GM18498 (cell line): ENCODE data around the gene GSC.

Experiments
- ATAC-seq: cut with Tn5 transposase; IDR thresholded peaks from one replicate; pipeline ENCODE4 v1.9.1; 2021; ENCODE audit warnings: mild to moderate bottlenecking, moderate library complexity; ENCODE audit not compliant: unreplicated experiment

The GSC gene

DNA sequence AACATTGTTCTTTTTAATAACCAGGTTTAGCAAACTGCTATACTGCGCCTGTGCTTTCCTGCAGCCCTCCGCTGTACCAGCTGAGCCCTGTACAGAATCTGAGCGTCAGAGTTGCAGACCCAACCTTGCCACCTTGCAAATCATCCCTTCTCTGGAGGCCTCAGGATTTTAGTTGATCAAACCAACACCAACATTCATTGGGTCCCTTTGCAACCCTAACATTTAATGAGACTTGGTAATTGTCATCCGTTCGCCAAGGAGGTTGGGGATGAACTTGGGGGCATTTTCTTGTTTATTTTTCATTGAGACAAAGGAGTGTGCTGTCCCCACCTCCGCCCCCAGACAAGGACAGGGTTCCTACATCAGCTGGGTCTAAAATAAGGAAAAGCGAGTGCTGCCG, 2.6 kb upstream of the GSC start:
- ATAC-seq: no peak

DNA sequence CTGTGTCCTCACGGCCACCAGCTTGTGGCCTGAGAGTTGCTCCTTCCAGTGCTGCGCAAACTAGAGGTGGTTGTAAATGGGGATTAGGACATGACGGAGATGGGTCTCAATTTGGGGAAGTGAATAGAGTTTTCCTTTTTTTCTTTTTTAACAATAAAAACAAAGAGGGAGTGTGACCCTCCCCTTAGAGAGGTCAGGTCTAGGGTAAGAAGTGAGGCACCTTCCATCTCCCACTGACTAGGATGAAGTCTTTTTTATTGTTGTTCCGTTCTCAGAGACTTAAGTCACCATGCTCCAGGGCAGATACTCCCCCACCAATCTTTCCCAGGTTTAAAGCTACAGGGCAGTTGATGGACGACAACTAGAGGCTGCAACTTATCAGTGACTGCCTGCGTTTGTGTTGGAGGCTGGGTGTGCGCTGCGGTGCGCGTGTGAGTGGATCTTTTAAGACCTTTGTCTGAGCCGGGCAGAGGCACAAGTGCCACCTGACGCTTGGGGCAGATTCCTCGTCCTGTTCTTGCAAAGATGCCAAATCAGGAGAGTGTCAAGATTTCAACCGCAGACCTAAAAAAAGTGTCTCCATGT, 2.1 kb upstream of the GSC start:
- no peak for ATAC-seq

DNA sequence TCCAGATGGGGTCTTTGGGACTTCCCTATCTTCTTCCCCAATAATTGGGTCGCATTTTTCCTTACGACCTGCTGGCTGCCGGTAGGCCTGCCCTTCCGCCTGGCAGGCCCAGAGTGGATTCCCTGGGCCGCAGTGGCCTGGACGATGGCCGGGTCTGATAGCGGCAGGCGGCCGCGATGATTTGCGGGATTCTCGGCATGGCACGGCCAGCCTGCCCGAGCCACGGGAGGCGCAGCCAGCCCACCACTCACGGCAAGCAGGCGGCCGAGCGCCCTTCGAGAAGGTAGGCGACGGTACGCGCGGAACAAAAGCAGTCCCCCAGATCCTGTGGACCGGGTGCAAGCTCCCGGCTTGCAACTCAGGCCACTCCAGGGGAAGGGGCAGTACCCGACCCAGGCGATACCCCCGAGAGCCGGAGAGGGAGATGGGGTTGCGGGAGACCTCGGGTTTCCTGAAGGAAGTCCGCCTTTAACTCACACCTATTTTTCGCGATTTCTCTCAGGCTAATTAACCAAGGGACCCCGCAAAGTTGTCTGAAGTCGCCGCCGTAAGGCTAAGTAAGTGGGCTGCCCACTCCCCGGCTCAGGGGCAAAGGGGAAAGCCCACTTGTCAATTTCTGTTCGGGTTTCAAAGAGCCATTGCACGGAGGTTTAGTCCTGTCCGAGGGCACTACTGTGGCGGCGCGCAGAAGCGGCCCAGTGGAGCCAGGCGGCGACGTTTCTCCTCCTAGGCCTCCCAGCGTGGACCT, 1.4 kb upstream of the GSC start:
- no peak for ATAC-seq

DNA sequence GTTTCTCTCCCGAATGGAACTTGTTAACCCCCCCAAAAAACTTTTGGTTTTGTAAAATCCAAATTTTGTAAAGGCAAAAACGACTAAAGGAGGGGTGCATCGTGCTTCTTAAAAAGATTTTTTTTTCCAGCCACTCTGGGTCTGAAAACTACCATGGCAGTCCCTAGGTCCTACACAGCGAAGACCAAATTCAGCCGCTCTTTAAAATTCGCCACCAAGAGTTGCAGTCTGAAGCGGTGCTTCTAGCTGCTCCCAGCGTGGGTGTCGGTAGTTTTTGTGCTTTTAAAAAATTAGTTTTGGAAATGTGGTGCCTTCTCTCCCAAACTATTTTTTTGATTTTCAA, 873 bp upstream of the GSC start:
- no peak for ATAC-seq

DNA sequence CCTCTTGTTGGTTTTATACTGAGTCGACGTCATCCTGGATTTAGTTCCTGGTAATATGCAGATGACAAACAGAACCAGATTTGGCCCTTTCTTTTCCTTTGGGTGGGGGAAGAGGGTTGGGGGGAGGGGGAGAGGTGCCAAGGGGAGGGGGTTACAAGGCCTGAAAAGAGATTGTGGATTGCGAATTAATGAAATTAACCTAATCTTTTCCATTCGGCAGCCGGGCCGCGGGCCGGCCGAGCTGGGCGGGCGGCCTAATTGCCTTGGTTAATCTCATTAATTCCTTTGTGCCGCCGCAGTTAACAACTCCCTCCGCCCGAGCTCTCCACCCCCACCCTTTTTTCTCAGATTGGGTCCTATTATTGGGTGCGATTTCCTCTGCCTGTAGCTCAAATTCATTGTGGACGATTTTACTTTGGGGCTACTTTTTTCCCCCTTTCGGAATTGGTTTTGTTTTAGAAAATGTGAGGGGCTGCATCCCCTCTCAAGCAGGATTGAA, 387 bp upstream of the GSC start:
- ATAC-seq: no peak

DNA sequence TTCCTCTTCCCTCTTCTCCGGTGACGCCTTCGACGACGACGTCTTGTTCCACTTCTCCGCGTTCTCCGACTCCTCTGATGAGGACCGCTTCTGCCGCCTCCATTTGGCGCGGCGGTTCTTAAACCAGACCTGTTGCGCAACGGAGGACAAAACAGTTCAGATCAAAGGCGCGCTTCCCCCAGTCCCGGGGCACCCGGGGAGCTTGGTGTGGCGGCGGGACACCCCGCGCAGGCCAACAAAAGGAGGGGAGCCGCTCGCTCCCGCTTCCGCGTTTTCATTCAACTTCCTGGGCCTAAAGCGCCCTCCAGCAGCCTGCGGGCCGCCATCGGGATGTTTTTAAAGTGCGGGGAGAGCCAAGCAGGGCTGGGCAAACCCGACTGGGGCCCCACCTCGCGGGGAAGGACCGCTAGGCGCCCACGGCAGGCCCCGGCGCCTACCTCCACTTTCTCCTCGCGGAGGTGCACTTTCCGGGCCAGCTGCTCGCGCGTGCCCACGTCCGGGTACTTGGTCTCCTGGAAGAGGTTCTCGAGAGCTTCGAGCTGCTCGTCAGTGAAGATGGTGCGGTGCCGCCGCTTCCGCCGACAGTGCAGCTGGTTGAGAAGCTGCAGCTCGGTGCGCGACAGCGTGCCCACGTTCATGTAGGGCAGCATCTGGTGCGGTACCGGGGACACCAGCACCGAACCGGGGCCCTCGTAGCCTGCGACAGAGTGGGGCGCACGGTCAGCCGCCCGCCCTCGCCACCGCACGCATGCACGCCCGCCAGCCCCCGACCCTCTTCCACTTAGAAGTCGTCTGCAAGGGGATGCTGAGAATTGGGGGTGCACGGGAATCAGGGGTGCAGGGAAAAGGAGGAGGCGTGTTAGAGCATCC, 1.2 kb downstream of the GSC start:
- ATAC-seq: no peak

DNA sequence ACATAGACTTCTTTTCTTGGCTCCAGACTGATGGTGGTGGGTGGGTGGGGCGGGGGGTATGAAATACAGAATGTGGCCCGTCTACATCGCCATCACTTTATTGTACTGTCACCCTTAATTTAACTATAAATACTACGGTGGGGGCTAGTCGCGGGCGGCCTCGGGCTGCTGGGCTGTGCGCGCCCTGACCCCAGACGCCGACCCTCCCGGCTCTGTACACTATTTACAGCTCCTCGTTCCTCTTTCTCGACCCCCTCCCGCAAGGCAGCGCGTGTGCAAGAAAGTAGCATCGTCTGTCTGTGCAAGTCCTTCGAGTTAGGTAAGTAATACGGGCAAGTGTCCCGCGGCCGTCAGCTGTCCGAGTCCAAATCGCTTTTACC, 1.8 kb downstream of the GSC start:
- ATAC-seq: no peak

DNA sequence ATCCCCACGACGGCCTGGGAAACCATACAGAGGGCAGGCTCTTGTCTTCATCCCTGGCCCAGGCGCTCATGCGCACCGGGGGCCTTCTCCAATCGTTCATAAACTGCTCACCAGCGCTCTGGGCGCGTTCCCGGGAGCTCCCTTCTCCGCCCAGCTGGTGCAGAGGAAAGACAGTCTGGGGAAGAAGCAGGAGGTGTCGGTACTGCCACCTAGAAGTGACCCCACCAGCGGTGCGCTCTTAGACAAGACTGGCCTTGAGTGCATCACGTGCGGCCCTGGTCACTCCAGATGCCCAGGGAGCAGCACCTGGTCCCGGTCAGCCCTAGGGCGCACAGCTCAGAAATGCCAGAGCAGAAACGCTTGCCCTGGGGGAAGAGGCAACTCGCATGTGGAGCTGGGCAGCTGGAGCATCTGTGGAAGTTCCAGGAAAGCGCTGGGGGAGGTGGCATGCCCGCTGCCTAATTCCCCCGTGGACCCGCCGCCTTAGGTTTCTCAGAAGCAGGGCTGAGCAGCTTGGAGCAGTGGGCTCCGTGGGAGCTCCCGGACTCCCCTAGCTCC, 2.5 kb downstream of the GSC start:
- ATAC-seq: no peak

DNA sequence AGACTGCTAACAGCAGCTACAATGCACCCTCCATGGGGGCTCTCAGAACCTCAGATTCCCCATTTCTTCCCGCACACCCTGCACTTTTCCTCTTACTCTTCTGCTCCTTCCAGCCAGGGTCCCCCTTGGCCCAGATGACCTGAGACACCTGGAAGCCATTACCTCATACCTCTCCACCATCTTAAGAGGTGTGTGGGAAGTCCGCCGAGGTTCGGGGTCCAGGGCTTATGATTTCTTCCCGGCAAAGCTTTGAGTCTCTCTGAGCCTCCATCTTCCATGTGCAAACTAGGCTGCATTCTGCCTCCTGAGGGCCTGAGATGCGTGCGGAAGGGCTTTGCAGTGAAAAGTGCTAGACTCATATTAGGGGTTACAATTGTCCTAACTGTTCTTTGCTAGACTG, 5.3 kb downstream of the GSC start:
- no peak for ATAC-seq

DNA sequence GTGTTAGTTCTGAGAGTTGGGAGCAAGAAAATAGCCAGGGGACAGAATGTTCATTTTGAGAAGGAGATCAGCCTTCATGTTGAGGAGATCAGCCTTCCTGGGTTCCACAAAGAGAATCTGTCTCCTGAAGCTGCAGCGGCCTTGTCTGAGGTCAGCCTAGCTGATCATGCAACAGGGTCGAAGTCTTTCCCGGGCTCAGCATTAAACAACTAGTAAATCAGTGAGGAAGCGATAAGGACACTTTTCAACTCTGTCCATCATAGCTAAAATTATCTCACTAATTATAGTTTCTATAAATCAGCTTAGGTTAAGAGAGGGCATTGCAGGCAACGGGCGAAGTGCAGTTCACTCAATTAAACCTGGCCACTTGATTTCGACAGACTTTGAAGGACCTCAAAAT, 7.5 kb downstream of the GSC start:
- no peak for ATAC-seq

DNA sequence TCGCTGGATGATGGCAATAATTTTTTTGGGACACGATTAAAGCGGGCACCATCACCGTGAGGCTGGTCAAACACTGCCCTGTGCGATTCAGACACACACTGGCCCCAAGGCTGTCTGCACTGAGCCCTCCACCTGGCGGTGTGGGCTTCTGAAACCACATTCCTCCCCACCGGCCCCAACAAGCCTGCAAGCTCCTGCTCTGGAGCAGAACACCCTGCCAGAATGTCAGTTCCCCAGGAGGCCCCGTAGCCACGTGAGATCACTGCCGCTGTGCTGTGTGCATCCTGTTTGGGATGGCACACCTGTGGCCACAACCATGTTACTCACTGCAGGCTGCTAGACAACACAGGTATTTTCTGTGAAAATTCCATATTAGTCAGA, 7.9 kb downstream of the GSC start:
- ATAC-seq: no peak

DNA sequence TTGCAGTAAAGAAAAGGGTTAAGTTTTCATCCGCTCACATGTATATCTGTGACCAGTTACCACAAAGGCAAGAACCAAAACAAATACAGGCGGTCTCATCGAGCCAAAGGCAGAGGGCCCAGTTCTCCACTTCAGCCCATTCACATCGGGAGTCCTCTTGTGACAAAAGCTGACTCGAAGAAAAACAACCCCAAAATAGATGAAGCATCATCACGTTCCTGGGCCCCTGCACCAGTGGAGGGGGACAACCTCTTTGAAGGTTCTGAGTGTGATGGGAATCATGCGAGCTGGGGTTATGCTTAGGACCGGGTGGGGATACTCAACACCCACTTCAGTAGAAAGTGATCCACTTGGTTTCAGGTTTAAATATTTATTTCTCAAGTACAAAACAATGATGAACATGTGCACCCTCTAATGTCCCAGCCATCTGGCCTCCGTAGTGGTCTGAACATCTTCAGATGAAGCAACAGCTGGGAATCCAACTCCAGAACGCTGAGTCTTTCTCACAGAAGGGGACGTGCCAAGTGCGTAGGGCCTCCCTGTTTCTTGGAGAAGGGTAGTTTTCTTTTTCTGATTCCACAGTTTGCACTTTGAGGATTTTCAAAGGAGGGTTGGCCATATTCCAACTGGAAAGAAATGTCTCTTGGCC, 8.4 kb downstream of the GSC start:
- no peak for ATAC-seq

DNA sequence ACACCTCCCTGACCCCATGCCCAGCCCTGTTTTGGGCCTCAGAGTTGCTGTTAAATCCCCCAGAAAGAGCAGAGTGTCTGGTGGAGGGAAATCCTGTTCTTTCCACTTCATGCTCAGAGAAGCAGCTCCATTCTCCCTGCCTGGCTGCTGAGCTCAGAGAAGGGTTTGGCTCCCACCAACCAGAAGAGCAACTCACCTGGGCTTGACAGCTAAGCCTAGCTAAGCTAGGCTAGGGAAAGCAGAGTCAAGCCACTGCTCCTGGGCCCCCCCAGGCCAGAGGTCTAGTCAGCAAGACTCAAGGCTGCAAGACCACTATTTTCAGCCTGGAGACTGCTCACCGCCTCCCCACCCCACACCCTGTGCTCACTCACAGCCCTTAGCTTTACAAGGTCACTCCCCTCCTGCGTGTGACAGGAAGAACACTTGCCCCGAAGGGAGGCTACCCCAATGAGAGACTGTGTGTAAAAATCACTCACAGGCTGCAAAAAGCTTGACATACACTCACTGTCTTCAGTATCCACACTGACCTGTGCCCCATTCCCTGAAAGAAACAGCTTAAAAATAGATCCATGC, 13.5 kb downstream of the GSC start:
- ATAC-seq: no peak

DNA sequence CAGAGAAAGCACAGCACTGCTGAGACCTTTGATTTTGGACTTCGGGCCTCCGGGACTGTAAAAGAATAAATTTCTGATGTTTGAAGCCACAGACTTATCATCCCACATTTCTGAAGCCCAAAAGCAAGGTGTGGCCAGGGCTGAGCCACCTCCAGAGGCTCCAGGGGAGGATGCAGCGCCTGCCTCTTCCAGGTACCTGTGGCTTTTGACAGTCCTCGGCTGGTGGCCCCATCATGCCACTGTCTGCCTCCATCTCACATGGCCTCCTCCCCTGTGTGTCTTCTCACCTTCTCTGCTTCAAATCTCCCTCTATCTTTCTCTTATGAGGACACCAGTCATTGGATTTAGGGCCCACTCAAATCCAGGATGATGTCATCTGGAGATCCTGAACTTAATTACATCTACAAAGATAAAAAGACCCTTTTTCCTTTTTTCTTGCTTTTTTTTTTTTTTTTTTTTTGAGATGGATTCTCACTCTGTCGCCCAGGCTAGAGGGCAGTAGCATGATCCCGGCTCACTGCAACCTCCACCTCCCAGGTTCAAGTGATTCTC, 15.4 kb downstream of the GSC start:
- no peak for ATAC-seq

DNA sequence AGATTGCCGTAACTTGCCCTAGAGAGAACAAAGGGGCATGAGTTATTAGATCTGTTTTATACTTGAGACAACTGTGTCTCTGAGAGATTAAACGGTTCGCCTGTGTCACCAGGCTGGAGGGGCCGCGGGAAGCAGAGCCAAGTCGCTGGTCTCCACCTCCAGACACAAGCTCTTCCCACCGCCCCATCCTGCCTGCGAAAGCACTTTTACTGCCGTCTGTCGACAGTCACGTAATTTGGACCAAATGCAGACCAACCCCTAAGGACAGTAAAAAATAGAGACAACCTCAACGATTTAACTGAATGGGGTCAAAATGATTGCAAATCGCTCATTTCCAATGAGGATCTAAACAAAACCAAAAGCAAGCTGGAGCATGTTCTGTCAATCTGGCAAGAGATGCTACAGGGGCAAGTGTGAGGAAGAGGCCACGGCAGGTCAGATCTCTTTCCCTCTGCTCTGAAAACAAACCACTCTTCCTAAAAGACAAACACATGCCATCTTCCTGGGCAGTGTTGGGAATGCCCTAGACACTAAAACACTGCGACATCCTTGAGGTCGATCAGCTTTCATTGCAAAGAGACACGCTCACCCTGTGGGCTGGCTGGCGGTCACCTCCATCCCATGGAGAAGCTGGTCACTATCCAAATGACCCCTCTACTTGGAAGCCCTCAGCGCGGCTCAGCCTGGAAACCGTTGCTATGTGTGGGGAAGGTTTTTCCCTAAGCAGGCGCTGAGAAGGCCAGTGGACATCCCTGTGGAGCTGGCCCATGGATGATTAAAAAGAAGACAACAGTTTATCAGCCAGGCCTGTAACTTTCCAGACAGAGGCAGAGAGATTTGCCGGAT, 17.1 kb downstream of the GSC start:
- ATAC-seq: no peak

DNA sequence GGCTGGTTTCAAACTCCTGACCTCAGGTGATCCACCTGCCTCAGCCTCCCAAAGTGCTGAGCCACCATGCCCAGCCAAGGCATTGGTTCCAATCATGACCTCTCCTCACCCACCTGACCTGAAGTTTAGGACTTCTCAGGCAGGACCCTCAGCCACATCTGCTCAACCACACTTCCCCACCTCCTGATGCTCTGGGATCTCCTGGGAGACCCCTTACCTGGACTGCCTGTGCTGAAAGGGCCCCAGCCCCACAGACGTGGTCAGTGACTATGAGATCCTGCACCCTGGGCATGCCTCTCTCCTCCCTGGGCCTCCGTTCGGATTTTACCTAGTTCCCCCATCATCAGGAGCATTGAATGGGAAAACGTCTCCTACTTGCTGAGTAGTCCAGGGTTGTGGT, 18.0 kb downstream of the GSC start:
- no peak for ATAC-seq

DNA sequence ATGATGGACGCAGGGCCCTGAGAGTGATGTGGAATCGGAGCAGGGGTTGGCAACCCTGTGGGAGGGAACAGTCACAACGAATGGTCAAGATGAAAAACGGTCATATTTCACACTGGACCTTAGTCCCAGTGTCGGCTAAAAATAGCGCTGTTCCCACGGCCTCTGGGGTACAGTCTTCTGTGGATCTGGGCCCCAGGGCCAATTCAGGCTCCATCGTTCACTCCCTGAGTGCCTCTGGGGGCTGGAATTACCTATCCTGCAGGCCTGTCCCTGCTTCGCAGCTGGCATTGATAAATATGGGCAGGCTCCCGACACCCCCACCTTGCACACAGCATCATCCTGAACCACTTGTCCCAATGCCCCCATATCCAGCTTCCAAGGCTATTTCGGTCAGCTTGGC, 18.6 kb downstream of the GSC start:
- no peak for ATAC-seq

DNA sequence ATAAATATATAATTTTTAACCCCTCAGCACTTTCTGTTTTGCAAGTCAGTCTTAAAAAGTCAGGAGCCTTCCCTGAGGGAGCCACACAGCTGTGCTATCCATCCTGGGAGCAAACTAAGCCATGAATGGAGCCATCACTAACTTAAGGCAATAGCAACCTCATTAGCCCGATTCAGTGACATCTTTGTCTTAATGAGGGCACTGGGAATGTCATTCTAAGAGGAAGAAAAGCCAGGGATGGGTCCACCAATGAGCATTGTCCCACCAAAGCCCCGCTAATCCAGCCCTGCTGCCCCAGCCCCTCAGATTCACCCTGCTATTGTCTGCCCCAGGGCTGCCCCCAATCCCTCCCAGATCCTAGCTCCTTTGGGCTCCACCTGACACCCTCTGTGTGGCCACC, 19.5 kb downstream of the GSC start:
- no peak for ATAC-seq

DNA sequence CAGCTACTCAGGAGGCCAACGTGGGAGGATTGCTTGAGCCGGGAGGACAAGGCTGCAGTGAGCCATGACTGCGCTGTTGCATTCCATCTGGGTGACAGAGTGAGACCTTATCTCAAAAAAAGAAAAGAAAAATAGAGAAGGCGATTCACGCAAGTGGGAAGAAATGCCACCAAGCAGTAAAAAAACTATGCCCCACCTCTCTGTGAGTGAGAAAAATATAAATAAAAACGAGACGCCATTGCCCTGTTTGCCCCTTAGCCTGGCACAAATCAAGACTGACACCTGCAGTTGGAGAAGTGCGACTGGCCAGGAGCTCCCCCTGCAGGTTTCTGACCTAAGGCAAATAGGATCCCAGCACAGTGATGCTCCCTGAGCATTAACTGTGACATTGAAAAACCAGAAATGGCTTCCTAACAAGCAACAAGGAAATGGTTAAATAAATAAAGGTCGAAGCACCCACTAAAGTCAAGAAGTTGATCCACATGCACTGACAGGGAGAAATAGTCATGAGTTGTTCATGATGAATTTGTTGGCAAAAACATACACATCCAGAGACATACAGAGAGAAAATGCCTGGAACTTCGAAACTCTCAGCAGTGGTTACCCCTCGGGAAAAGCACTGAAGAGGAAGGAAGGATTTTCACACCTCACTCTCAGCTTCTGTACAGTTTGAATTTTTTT, 21.1 kb downstream of the GSC start:
- no peak for ATAC-seq
